ENCODE data around the gene RAVER2.

DNA sequence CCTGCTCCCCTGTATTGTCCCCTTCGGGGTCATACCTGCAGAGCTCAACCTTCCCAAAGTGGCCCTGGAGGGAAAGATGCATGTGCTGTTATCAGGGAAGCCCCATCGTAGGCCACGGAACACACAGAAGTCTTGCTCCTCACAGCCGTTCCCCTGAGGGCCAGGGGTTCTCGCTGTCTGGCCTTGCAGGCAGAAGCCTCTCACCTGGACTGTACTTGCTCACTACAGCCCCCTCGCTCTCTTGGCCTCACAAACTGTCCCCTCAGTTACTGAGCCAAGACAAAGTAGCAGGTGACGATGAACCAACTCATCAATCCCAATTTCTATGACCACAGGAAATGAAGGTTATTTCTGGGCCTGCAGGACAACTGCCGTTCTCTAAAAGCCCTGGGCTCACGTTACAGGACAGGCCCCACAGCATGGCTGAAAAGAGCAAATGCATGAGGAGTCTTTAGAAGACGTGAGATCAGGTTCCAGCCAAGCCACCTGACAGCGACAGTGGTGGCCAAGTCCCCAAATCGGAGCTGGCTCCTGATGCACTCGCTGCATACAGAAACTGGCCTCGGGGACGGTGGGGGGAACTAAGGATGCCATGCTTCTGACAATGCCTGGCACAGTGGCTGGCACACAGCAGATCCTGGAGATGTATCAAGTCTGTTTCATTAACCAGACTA is 95.0 kb downstream of the RAVER2 start:
- TF ChIP-seq, protein P1, sequence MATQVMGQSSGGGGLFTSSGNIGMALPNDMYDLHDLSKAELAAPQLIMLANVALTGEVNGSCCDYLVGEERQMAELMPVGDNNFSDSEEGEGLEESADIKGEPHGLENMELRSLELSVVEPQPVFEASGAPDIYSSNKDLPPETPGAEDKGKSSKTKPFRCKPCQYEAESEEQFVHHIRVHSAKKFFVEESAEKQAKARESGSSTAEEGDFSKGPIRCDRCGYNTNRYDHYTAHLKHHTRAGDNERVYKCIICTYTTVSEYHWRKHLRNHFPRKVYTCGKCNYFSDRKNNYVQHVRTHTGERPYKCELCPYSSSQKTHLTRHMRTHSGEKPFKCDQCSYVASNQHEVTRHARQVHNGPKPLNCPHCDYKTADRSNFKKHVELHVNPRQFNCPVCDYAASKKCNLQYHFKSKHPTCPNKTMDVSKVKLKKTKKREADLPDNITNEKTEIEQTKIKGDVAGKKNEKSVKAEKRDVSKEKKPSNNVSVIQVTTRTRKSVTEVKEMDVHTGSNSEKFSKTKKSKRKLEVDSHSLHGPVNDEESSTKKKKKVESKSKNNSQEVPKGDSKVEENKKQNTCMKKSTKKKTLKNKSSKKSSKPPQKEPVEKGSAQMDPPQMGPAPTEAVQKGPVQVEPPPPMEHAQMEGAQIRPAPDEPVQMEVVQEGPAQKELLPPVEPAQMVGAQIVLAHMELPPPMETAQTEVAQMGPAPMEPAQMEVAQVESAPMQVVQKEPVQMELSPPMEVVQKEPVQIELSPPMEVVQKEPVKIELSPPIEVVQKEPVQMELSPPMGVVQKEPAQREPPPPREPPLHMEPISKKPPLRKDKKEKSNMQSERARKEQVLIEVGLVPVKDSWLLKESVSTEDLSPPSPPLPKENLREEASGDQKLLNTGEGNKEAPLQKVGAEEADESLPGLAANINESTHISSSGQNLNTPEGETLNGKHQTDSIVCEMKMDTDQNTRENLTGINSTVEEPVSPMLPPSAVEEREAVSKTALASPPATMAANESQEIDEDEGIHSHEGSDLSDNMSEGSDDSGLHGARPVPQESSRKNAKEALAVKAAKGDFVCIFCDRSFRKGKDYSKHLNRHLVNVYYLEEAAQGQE (IDR thresholded peaks at IDR 0.05; ENCODE audit: insufficient read depth in 1 of 2, low read depth in 2 of 2, low read length in 1 of 2): no peak
- TF ChIP-seq, protein P2, sequence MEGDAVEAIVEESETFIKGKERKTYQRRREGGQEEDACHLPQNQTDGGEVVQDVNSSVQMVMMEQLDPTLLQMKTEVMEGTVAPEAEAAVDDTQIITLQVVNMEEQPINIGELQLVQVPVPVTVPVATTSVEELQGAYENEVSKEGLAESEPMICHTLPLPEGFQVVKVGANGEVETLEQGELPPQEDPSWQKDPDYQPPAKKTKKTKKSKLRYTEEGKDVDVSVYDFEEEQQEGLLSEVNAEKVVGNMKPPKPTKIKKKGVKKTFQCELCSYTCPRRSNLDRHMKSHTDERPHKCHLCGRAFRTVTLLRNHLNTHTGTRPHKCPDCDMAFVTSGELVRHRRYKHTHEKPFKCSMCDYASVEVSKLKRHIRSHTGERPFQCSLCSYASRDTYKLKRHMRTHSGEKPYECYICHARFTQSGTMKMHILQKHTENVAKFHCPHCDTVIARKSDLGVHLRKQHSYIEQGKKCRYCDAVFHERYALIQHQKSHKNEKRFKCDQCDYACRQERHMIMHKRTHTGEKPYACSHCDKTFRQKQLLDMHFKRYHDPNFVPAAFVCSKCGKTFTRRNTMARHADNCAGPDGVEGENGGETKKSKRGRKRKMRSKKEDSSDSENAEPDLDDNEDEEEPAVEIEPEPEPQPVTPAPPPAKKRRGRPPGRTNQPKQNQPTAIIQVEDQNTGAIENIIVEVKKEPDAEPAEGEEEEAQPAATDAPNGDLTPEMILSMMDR (IDR thresholded peaks at IDR 0.05): no peak
